SK-N-MC (cell line): Measurements from ENCODE around the gene KAZN.

Source experiments
- DNase-seq: peaks from one replicate; pipeline ENCODE4 v3.0.0-alpha.2; 2011; ENCODE audit warnings: low read depth, low spot score
- H3K27ac ChIP-seq: fragments of 200-600 bp; sonication (generic); 2 replicates; pipeline ENCODE4 v1.5.1; 2016; ENCODE audit warnings: mixed run types
- H3K36me3 ChIP-seq: fragments of 200-600 bp; sonication (generic); 2 replicates; pipeline ENCODE4 v1.6.1; 2017; ENCODE audit warnings: antibody characterized with exemption, low read length, mixed read lengths; ENCODE audit not compliant: insufficient read depth
- H3K4me3 ChIP-seq: fragments of 200-600 bp; sonication (generic); 2 replicates; pipeline ENCODE4 v1.5.1; 2016
- H3K9ac ChIP-seq: fragments of 200-600 bp; sonication (generic); 2 replicates; pipeline ENCODE4 v1.8.0; 2017; ENCODE audit warnings: mixed run types, mixed read lengths; ENCODE audit not compliant: insufficient read length
- H3K9me3 ChIP-seq: fragments of 200-600 bp; sonication (generic); 2 replicates; pipeline ENCODE4 v1.6.1; 2017; ENCODE audit warnings: low read depth, mild to moderate bottlenecking, antibody characterized with exemption, low read length, moderate library complexity, mixed read lengths
- EZH2 ChIP-seq: fragments of 200-600 bp; sonication (generic); IDR thresholded peaks from one replicate; pipeline ENCODE4 v1.6.1; 2017; ENCODE audit warnings: antibody characterized with exemption
- FOXP2 ChIP-seq: optimal IDR thresholded peaks from 2 replicates; pipeline ENCODE3; 2011; ENCODE audit warnings: mild to moderate bottlenecking, moderate library complexity; ENCODE audit not compliant: insufficient read depth; ENCODE audit errors: extremely low read length, control extremely low read depth
- POLR2AphosphoS5 ChIP-seq: IDR thresholded peaks from 2 replicates; pipeline ENCODE4 v1.6.1; 2012; ENCODE audit warnings: mild to moderate bottlenecking, low read depth, low read length, borderline replicate concordance

KAZN gene

GRCh38 chr1:14855801-14856200 lies 257.3 kb downstream of the KAZN start:
- H3K4me3 ChIP-seq, result no peak overlapping the region
- H3K9me3 ChIP-seq, result no peaks in the 10 kb centered on the region
- H3K36me3 ChIP-seq, result no peaks in the 10 kb centered on the region
- no peak overlapping the region for H3K27ac ChIP-seq
- no peak for DNase-seq
- TF ChIP-seq EZH2, result no peak
- TF ChIP-seq POLR2AphosphoS5, result no peak
- no peak for TF ChIP-seq FOXP2
- no peak overlapping the region for H3K9ac ChIP-seq

- DNase-seq, result no peak
- TF ChIP-seq POLR2AphosphoS5 (no peak), FOXP2 (no peak), EZH2 (no peak)
These were observed 259.1 kb downstream of the KAZN start for GRCh38 chr1:14857436-14858195.

DNA sequence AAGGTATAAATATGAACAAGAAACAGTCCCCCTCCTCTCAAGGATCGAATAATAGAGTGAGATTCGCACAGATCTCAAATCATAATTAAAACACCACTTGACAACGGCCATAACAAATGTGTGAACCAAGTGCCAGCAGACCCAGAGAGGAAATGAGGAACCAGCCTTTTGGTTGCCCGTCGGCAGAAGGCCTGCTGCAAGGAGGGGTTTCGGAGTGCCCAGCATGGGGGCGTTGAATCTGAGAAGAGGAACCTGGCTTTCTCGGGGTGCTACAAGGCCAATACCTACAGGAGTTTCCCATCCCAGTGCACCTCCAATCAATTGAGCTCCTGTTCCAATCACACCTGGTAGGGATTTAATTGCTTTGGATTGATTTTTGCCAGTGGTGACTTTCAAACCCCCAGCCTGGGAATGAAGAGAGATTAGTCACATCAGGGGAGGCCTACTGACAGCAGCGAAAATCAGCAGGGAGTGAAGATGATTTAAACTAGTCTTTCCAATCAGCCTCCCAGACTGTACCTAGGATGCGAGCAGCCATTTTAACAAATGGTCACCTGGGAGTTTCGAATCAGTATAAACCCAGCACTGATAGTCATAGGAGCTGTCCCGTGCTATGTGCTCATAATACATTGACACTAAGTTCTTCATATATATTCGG lies 263.8 kb downstream of the KAZN start:
- TF ChIP-seq EZH2 (no peak), POLR2AphosphoS5 (no peak), FOXP2 (no peak)
- Histone ChIP-seq H3K9me3 (no peaks in the 10 kb centered on the region), H3K9ac (no peak overlapping the region), H3K4me3 (no peak overlapping the region), H3K27ac (no peak overlapping the region), H3K36me3 (no peaks in the 10 kb centered on the region)
- DNase-seq, result no peak

More at GRCh38 chr1:14857436-14858195, 259.1 kb downstream of the KAZN start:
- H3K27ac ChIP-seq, result no peak overlapping the region
- no peak overlapping the region for H3K4me3 ChIP-seq
- no peak overlapping the region for H3K9ac ChIP-seq
- no peaks in the 10 kb centered on the region for H3K36me3 ChIP-seq
- no peaks in the 10 kb centered on the region for H3K9me3 ChIP-seq

DNA sequence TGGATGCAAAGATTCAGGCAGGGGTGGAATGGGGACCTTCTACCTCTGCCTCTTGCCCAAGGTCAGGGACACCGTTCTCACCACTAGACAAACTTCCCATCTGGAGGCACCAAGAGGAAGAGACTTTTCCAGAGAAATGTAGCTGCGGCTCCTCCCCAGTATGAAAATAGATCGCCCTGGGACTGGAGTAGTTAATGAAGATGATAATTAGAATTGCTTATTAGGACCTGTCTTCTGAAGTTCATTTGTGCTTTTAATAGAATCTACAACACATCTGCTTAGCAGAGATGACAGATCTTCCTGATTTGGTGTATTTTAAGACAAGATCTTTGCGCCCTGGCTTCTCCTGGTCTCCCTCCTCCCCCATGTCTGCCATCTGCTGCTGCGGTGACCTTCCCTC lies 266.6 kb downstream of the KAZN start:
- DNase-seq, result no peak
- H3K9ac ChIP-seq, result no peak overlapping the region
- no peaks in the 10 kb centered on the region for H3K36me3 ChIP-seq
- TF ChIP-seq EZH2 (no peak), POLR2AphosphoS5 (no peak), FOXP2 (no peak)
- no peak overlapping the region for H3K4me3 ChIP-seq
- H3K27ac ChIP-seq, result no peak overlapping the region
- no peaks in the 10 kb centered on the region for H3K9me3 ChIP-seq

- no peak overlapping the region for H3K9ac ChIP-seq
- TF ChIP-seq EZH2, result no peak
- no peak for TF ChIP-seq FOXP2
- TF ChIP-seq POLR2AphosphoS5, result no peak
- DNase-seq, result no peak
These were observed 268.6 kb downstream of the KAZN start for GRCh38 chr1:14866911-14867612.

DNA sequence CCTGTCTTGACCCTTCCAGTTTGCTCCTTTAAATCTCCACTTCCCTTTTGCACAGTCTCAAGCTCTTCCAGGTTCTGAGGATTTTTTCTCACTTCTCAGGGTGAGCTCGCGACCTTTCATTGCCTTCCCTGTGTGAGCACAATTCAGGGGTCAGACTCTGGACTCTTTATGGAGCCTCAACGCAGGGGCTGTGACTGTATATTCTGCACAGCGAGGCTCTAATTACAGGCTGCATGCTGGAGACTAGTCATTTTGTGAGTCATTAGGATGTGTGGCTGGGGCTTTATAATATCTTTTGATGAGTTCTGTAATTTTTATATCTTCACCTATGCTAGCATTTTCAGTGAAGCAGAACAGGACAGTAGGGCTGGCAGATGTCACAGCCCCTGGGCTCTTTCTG lies 270.7 kb downstream of the KAZN start:
- no peak overlapping the region for H3K9ac ChIP-seq
- no peak for TF ChIP-seq POLR2AphosphoS5
- no peak for TF ChIP-seq FOXP2
- no peak for TF ChIP-seq EZH2
- H3K9me3 ChIP-seq, result no peaks in the 10 kb centered on the region
- no peak overlapping the region for H3K4me3 ChIP-seq
- no peaks in the 10 kb centered on the region for H3K36me3 ChIP-seq
- DNase-seq, result no peak
- H3K27ac ChIP-seq, result no peak overlapping the region

More at GRCh38 chr1:14866911-14867612, 268.6 kb downstream of the KAZN start:
- Histone ChIP-seq H3K27ac (no peak overlapping the region), H3K36me3 (no peaks in the 10 kb centered on the region), H3K4me3 (no peak overlapping the region), H3K9me3 (no peaks in the 10 kb centered on the region)

- Histone ChIP-seq H3K9ac (no peak overlapping the region), H3K9me3 (no peaks in the 10 kb centered on the region), H3K27ac (no peak overlapping the region), H3K4me3 (no peak overlapping the region), H3K36me3 (no peaks in the 10 kb centered on the region)
- no peak for DNase-seq
- no peak for TF ChIP-seq EZH2
- no peak for TF ChIP-seq POLR2AphosphoS5
- TF ChIP-seq FOXP2, result no peak
These were observed 272.9 kb downstream of the KAZN start for GRCh38 chr1:14871218-14871970.

DNA sequence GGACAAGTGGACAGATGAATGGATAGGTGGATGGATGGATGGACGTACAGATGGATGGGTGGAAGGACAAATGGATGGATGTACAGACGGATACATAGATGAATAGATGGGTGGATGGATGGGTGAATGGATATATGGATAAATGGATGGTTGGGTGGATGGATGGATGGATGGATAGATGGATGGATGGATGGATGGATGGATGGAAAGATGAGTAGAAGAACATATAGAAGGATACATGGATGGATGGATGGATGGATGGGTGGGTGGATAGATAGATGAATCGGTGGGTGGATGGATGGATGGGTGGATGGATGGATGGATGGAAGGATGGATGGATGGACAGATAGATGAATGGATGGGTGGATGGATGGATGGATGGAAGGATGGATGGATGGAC lies 274.3 kb downstream of the KAZN start:
- H3K9me3 ChIP-seq, result no peaks in the 10 kb centered on the region
- H3K9ac ChIP-seq, result no peak overlapping the region
- no peaks in the 10 kb centered on the region for H3K36me3 ChIP-seq
- no peak for DNase-seq
- no peak overlapping the region for H3K27ac ChIP-seq
- no peak overlapping the region for H3K4me3 ChIP-seq
- TF ChIP-seq FOXP2 (no peak), EZH2 (no peak), POLR2AphosphoS5 (no peak)
